Suppressor macrophage treated with lipopolysaccharide for 4 hours (primary cell): ENCODE results near the gene PLEK.
"Not testable (repeated sequence)": the region's sequence is repeated elsewhere in the genome, so short reads cannot be mapped to it uniquely, and the experiment has no call there.

Source experiments
- DNase-seq: peaks from one replicate; pipeline ENCODE4 v3.0.0-alpha.2; 2020

The PLEK gene

GRCh38 chr2:68386365-68386764, 21.3 kb downstream of the PLEK start:
- DNase-seq = no peak

- peak; percentile 97 for DNase-seq
These were observed 22.6 kb downstream of the PLEK start for GRCh38 chr2:68387408-68388350.

GRCh38 chr2:68388358-68388757, 23.3 kb downstream of the PLEK start:
- DNase-seq = peak; percentile 49

GRCh38 chr2:68388772-68389171, 23.7 kb downstream of the PLEK start:
- no peak for DNase-seq

GRCh38 chr2:68390114-68390513, 25.0 kb downstream of the PLEK start:
- DNase-seq = no peak

- no peak for DNase-seq
These were observed 25.5 kb downstream of the PLEK start for GRCh38 chr2:68390586-68390985.

- peak; percentile 89 for DNase-seq
These were observed 26.0 kb downstream of the PLEK start for GRCh38 chr2:68391099-68391498.

GRCh38 chr2:68391869-68392268, 26.8 kb downstream of the PLEK start:
- no peak for DNase-seq

- DNase-seq = no peak
These were observed 31.0 kb downstream of the PLEK start for GRCh38 chr2:68396093-68396492.

- not testable (repeated sequence) for DNase-seq
These were observed 32.7 kb downstream of the PLEK start for GRCh38 chr2:68397704-68398263.

- DNase-seq = no peak
These were observed 38.1 kb downstream of the PLEK start for GRCh38 chr2:68403199-68403644.

GRCh38 chr2:68404164-68404563, 39.1 kb downstream of the PLEK start:
- DNase-seq = no peak

GRCh38 chr2:68404893-68405799, 40.1 kb downstream of the PLEK start:
- no peak for DNase-seq

- no peak for DNase-seq
These were observed 46.5 kb downstream of the PLEK start for GRCh38 chr2:68411397-68412126.

- DNase-seq = peak; percentile 59
These were observed 47.2 kb downstream of the PLEK start for GRCh38 chr2:68412127-68412819.

- DNase-seq = no peak
These were observed 48.4 kb downstream of the PLEK start for GRCh38 chr2:68413466-68413865.

GRCh38 chr2:68414452-68414851, 49.4 kb downstream of the PLEK start:
- no peak for DNase-seq

- DNase-seq = no peak
These were observed 49.8 kb downstream of the PLEK start for GRCh38 chr2:68414876-68415275.

- no peak for DNase-seq
These were observed 50.4 kb downstream of the PLEK start for GRCh38 chr2:68415521-68415920.

- no peak for DNase-seq
These were observed 51.1 kb downstream of the PLEK start for GRCh38 chr2:68416081-68416675.

- DNase-seq = no peak
These were observed 52.8 kb downstream of the PLEK start for GRCh38 chr2:68417926-68418325.
